ENCODE measurements around the gene MUC5AC.

The MUC5AC gene

GRCh38 chr11:1126935-1127663 is 30.7 kb upstream of the MUC5AC start:
- no peaks in the 10 kb centered on the region for H3K27me3 ChIP-seq (ENCODE audit: control insufficient read depth, insufficient read depth, low read length)
- no peaks in the 10 kb centered on the region for H3K36me3 ChIP-seq (ENCODE audit: control insufficient read depth, insufficient read depth, low read length)
- no peaks in the 10 kb centered on the region for H3K9me3 ChIP-seq (ENCODE audit: control insufficient read depth, insufficient read depth, low read length)
- no peaks in the 10 kb centered on the region for H3K4me1 ChIP-seq (ENCODE audit: control insufficient read depth, insufficient read depth, low read length)
- H3K4me3 ChIP-seq (ENCODE audit: low read depth, low read length), result no peak overlapping the region
- no peak overlapping the region for H3K9ac ChIP-seq (ENCODE audit: low read depth, low read length)

DNA sequence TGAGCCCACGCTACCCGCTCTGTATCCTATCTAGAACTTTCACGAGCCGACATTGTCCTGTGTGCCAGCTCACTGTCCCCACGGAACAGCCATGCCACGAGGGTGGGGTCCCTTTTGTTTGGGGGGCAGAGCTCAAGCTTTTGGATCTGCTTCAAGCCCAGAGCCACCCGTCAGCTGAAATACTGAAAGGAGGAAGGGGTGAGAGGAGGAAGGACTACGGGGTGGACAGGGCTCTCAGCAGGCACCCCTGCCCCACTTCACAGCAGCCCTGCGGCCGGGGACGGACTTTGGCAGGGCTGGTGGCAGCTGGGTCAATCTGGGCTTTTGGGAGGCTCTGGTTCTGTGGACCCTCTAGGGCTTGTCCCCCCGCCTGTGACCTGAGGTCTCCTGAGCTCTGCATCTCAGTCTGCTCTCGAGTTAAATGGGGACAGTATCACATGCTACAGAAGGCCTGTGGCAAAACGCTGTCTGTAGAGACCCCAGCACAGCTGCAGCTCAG is 30.0 kb upstream of the MUC5AC start:
- Histone ChIP-seq H3K27me3 (ENCODE audit: control insufficient read depth, insufficient read depth, low read length) (no peaks in the 10 kb centered on the region), H3K4me3 (ENCODE audit: low read depth, low read length) (no peak overlapping the region), H3K4me1 (ENCODE audit: control insufficient read depth, insufficient read depth, low read length) (no peaks in the 10 kb centered on the region), H3K9me3 (ENCODE audit: control insufficient read depth, insufficient read depth, low read length) (no peaks in the 10 kb centered on the region), H3K36me3 (ENCODE audit: control insufficient read depth, insufficient read depth, low read length) (no peaks in the 10 kb centered on the region), H3K9ac (ENCODE audit: low read depth, low read length) (no peak overlapping the region)

GRCh38 chr11:1128311-1129142 is 29.2 kb upstream of the MUC5AC start:
- H3K9me3 ChIP-seq (ENCODE audit: control insufficient read depth, insufficient read depth, low read length), result no peaks in the 10 kb centered on the region
- H3K4me3 ChIP-seq (ENCODE audit: low read depth, low read length), result no peak overlapping the region
- no peak overlapping the region for H3K9ac ChIP-seq (ENCODE audit: low read depth, low read length)
- no peaks in the 10 kb centered on the region for H3K27me3 ChIP-seq (ENCODE audit: control insufficient read depth, insufficient read depth, low read length)
- H3K36me3 ChIP-seq (ENCODE audit: control insufficient read depth, insufficient read depth, low read length), result no peaks in the 10 kb centered on the region
- H3K4me1 ChIP-seq (ENCODE audit: control insufficient read depth, insufficient read depth, low read length), result no peaks in the 10 kb centered on the region

GRCh38 chr11:1129143-1129610 is 28.6 kb upstream of the MUC5AC start:
- Histone ChIP-seq H3K4me3 (ENCODE audit: low read depth, low read length) (no peak overlapping the region), H3K36me3 (ENCODE audit: control insufficient read depth, insufficient read depth, low read length) (no peaks in the 10 kb centered on the region), H3K27me3 (ENCODE audit: control insufficient read depth, insufficient read depth, low read length) (no peaks in the 10 kb centered on the region), H3K9ac (ENCODE audit: low read depth, low read length) (no peak overlapping the region), H3K9me3 (ENCODE audit: control insufficient read depth, insufficient read depth, low read length) (no peaks in the 10 kb centered on the region), H3K4me1 (ENCODE audit: control insufficient read depth, insufficient read depth, low read length) (no peaks in the 10 kb centered on the region)

GRCh38 chr11:1129611-1130160 is 28.1 kb upstream of the MUC5AC start:
- no peaks in the 10 kb centered on the region for H3K9me3 ChIP-seq (ENCODE audit: control insufficient read depth, insufficient read depth, low read length)
- H3K9ac ChIP-seq (ENCODE audit: low read depth, low read length), result no peak overlapping the region
- H3K4me1 ChIP-seq (ENCODE audit: control insufficient read depth, insufficient read depth, low read length), result no peaks in the 10 kb centered on the region
- no peaks in the 10 kb centered on the region for H3K27me3 ChIP-seq (ENCODE audit: control insufficient read depth, insufficient read depth, low read length)
- H3K4me3 ChIP-seq (ENCODE audit: low read depth, low read length), result no peak overlapping the region
- no peaks in the 10 kb centered on the region for H3K36me3 ChIP-seq (ENCODE audit: control insufficient read depth, insufficient read depth, low read length)

DNA sequence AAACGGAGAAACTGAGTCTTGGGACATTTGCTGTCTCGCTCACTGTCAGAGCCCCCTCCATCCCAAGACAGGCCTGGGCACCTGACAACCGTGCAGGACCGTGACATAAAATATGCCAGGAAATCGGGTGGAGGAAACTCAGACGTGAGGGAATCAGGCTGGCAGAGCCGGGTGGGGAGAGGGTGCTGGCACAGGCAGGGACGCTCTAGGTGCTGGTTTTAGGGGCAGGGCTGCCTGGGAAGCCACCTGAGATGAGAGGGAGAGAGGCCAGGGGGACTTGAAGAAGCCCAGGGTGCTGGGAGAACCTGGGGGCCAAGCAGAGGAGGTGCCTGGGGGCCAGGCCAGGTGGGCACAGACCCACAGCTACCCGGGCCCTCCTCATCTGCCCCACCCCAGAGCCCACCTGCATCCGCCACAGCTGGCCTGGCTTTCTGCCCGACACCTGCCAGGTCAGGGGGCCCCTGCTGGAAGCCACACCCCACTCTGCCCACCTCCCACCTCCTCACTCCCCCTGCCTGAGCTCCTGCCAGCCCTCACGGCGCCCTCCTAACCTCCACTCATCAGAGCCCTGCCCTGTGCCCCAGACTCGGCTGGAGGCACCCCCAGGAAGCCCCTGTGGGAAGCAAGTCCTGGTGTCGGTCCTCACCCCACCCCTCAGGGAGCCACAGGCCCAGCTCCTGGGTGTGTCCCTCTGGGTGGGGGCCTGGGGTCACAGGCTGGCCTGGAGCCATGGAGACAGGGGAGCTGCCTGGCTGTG is 27.3 kb upstream of the MUC5AC start:
- no peak overlapping the region for H3K9ac ChIP-seq (ENCODE audit: low read depth, low read length)

GRCh38 chr11:1131033-1131911 is 26.5 kb upstream of the MUC5AC start:
- Histone ChIP-seq H3K27me3 (ENCODE audit: control insufficient read depth, insufficient read depth, low read length) (no peaks in the 10 kb centered on the region), H3K9ac (ENCODE audit: low read depth, low read length) (no peak overlapping the region), H3K4me1 (ENCODE audit: control insufficient read depth, insufficient read depth, low read length) (no peaks in the 10 kb centered on the region), H3K36me3 (ENCODE audit: control insufficient read depth, insufficient read depth, low read length) (no peaks in the 10 kb centered on the region), H3K9me3 (ENCODE audit: control insufficient read depth, insufficient read depth, low read length) (no peaks in the 10 kb centered on the region), H3K4me3 (ENCODE audit: low read depth, low read length) (no peak overlapping the region)

More for the DNA sequence above, 27.3 kb upstream of the MUC5AC start:
- Histone ChIP-seq H3K4me1 (ENCODE audit: control insufficient read depth, insufficient read depth, low read length) (no peaks in the 10 kb centered on the region), H3K4me3 (ENCODE audit: low read depth, low read length) (no peak overlapping the region), H3K27me3 (ENCODE audit: control insufficient read depth, insufficient read depth, low read length) (no peaks in the 10 kb centered on the region), H3K9me3 (ENCODE audit: control insufficient read depth, insufficient read depth, low read length) (no peaks in the 10 kb centered on the region), H3K36me3 (ENCODE audit: control insufficient read depth, insufficient read depth, low read length) (no peaks in the 10 kb centered on the region)

DNA sequence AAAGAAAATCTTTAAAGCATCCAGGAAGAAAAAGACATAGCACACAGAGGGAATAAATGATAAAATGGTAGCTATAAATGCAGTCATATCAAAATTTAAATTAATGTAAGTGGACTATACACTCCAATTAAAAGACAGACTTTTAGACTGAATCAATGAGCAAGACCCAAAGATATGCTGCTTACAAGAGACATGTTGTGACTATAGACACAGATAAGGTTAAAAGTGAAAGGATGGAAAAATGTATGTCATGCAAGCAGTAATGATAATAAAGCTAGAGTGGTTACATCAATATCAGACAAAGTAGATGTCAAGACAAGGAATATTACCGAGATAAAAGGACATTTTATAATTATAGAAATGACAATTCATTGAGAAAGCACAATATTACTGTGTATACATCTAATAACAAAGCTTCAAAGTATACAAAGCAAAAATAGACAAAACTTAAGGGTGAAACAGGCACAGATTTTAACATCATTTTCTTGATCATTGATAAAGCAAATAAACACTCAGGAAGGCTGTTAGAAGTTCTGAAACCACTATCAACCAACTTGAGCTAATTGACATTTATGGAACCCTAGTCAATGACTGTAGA is 22.8 kb upstream of the MUC5AC start:
- Histone ChIP-seq H3K9me3 (ENCODE audit: control insufficient read depth, insufficient read depth, low read length) (no peaks in the 10 kb centered on the region), H3K9ac (ENCODE audit: low read depth, low read length) (no peak overlapping the region)

DNA sequence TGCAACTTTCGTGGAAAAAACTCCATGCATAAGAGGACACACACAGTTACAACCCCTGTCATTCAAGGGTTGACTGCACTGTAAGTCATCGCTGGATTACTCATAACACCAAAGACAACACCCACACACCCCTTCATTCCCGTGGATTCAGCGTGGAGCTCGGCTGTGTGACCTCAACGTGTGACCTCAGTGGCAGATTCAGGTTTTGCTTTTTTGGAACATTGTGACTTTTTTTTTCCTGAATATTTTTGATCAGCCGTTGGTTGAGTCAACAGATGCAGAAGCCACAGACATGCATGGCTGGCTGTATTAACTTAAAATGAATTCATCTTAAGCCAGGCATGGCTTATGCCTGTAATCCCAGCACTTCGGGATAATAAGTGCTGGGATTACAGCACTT is 19.7 kb upstream of the MUC5AC start:
- H3K9ac ChIP-seq (ENCODE audit: low read depth, low read length), result no peak overlapping the region
- no peaks in the 10 kb centered on the region for H3K36me3 ChIP-seq (ENCODE audit: control insufficient read depth, insufficient read depth, low read length)
- no peaks in the 10 kb centered on the region for H3K27me3 ChIP-seq (ENCODE audit: control insufficient read depth, insufficient read depth, low read length)
- no peak overlapping the region for H3K4me3 ChIP-seq (ENCODE audit: low read depth, low read length)
- H3K9me3 ChIP-seq (ENCODE audit: control insufficient read depth, insufficient read depth, low read length), result no peaks in the 10 kb centered on the region
- no peaks in the 10 kb centered on the region for H3K4me1 ChIP-seq (ENCODE audit: control insufficient read depth, insufficient read depth, low read length)

More for the DNA sequence above, 22.8 kb upstream of the MUC5AC start:
- Histone ChIP-seq H3K36me3 (ENCODE audit: control insufficient read depth, insufficient read depth, low read length) (no peaks in the 10 kb centered on the region), H3K4me3 (ENCODE audit: low read depth, low read length) (no peak overlapping the region), H3K4me1 (ENCODE audit: control insufficient read depth, insufficient read depth, low read length) (no peaks in the 10 kb centered on the region), H3K27me3 (ENCODE audit: control insufficient read depth, insufficient read depth, low read length) (no peaks in the 10 kb centered on the region)

DNA sequence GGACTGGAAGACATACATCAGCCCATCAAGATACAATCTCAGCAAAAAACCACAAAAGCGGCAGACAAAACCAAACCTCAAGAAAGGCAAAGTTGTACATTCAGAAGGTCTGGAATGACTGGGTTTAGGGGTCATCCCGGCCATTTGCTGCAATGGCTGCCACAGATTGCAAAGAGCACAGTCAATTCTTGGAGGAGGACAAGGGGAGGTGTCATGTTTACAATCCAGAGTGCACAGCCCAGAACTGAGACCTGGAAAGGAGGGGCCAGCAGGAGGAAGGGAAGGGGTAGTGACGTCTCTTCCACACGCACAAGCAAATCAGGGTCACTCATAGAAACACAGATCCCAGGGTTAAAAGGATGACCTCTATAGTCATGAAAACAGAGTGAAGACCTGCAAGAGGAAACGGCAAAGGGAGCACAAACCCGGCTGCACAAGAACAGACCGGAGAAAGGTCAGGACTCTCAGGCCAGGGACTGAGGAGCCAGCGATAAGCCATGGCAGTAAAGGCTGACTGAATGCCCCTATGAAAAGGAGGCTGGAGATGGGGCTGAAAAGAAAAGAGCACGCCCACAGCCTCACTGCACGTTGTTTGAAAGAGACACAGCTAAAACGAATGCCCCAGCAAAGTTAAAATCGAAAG is 18.2 kb upstream of the MUC5AC start:
- Histone ChIP-seq H3K4me1 (ENCODE audit: control insufficient read depth, insufficient read depth, low read length) (no peaks in the 10 kb centered on the region), H3K4me3 (ENCODE audit: low read depth, low read length) (no peak overlapping the region), H3K36me3 (ENCODE audit: control insufficient read depth, insufficient read depth, low read length) (no peaks in the 10 kb centered on the region), H3K27me3 (ENCODE audit: control insufficient read depth, insufficient read depth, low read length) (no peaks in the 10 kb centered on the region), H3K9me3 (ENCODE audit: control insufficient read depth, insufficient read depth, low read length) (no peaks in the 10 kb centered on the region), H3K9ac (ENCODE audit: low read depth, low read length) (no peak overlapping the region)

All from iPS-15b (cell line).